Spleen (tissue), 11 donors: Measurements from ENCODE around the gene ALDH2. TPM values are rescaled to one million over a fixed set of nuclear protein-coding genes. Genes with fewer than 3 reads are reported as not detected.

Experiments used
- DNase-seq: peaks from one replicate; pipeline ENCODE4 v3.0.0-alpha.2; 2020
- H3K27ac ChIP-seq, 8 donors: fragments of 200-600 bp; sonication (generic) in 7 of 8; 1 replicate in 4 of 8; 2 replicates in 4 of 8; pipeline versions ENCODE4 v1.5.0 to v1.8.0; 2016 to 2021; ENCODE audit warnings: inconsistent platforms in 4 of 8, mild to moderate bottlenecking in 4 of 8, moderate library complexity in 1 of 8
- H3K27me3 ChIP-seq, 7 donors: fragments of 200-600 bp; sonication (generic) in 6 of 7; replicated peaks in 1 of 7; 1 replicate in 4 of 7; 2 replicates in 3 of 7; pipeline versions ENCODE4 v1.5.0 to v1.8.0; 2016 to 2021; ENCODE audit warnings: inconsistent platforms in 3 of 7, mild to moderate bottlenecking in 1 of 7
- H3K36me3 ChIP-seq, 6 donors: fragments of 200-600 bp; sonication (generic) in 5 of 6; 1 replicate in 4 of 6; 2 replicates in 2 of 6; pipeline versions ENCODE4 v1.5.0 to v1.8.0; 2016 to 2021; ENCODE audit warnings: inconsistent platforms in 2 of 6
- H3K4me1 ChIP-seq, 6 donors: fragments of 200-600 bp; sonication (generic) in 5 of 6; 1 replicate in 3 of 6; 2 replicates in 3 of 6; pipeline versions ENCODE4 v1.5.0 to v1.8.0; 2016 to 2021; ENCODE audit warnings: inconsistent platforms in 3 of 6
- H3K4me3 ChIP-seq, 8 donors: fragments of 200-600 bp; sonication (generic) in 7 of 8; 1 replicate in 4 of 8; 2 replicates in 4 of 8; pipeline versions ENCODE4 v1.5.0 to v1.8.0; 2016 to 2021; ENCODE audit warnings: inconsistent platforms in 4 of 8, mild to moderate bottlenecking in 4 of 8, moderate library complexity in 2 of 8
- H3K9me3 ChIP-seq, 8 donors: fragments of 200-600 bp; sonication (generic) in 7 of 8; 1 replicate in 4 of 8; 2 replicates in 4 of 8; pipeline versions ENCODE4 v1.5.0 to v1.8.0; 2016 to 2021; ENCODE audit warnings: inconsistent platforms in 4 of 8
- CTCF ChIP-seq, 11 experiments: fragments of 200-600 bp in 7 of 11; fragments of 450-650 bp in 4 of 11; sonication (generic) in 4 of 11; IDR thresholded peaks in 8 of 11; conservative IDR thresholded peaks in 3 of 11; 1 replicate in 7 of 11; 2 replicates in 4 of 11; pipeline versions ENCODE4 v1.4.0 to v1.8.0; 2016 to 2021; ENCODE audit warnings: antibody characterized with exemption in 11 of 11, inconsistent platforms in 4 of 11, mild to moderate bottlenecking in 1 of 11
- POLR2A ChIP-seq, 3 donors: fragments of 450-650 bp; IDR thresholded peaks; one replicate each; pipeline ENCODE4 v1.5.1; 2017; ENCODE audit warnings: antibody characterized with exemption in 3 of 3, mild to moderate bottlenecking in 1 of 3
- POLR2AphosphoS5 ChIP-seq, 3 donors: sonication (generic); formaldehyde crosslinking; IDR thresholded peaks; one replicate each; pipeline ENCODE4 v1.5.1; 2017; ENCODE audit warnings: antibody characterized with exemption in 3 of 3
- WGBS, 5 donors: extraction: QIAGEN DNeasy Blood & Tissue Kit in 3 of 5; methylation state at CpG; one replicate each; pipeline versions ENCODE4 v1.1.5 to v1.1.7; 2013 to 2018; 5-methylcytosine and 5-hydroxymethylcytosine counted together
- intact Hi-C: fragments of 100-400 bp; cut with DNase I; formaldehyde crosslinking; loops from one replicate; pipeline ENCODE4 v1.15.0; 2023; ENCODE audit warnings: low total_unique reads
- polyA plus RNA-seq, 3 donors: library from polyadenylated mRNA; stranded (reverse); fragments of 200-250 nt; gene quantifications; one replicate each; pipeline ENCODE4 v1.2.1, GENCODE V29; 2013
- total RNA-seq, 7 donors: library from RNA; depleted of rRNA in 3 of 7; stranded (reverse); fragments of >200 nt in 3 of 7; fragmentation: NEBNext Ultra II Directional in 4 of 7; extraction: Animal tissue kit (Norgen Biotek cat#: 25700) in 4 of 7; gene quantifications; one replicate each; pipeline versions ENCODE4 v1.1.0 to v1.2.1, GENCODE V29; 2016 to 2021
- donor health status: healthy with polysubstance abuse.
- donor health status: DM: no; HTN: no; CAD: no; lungs with moderate emphysema.
- donor health status: DM: no; HTN: no; CAD: no.
- donor health status: Bipolar disorder and iron deficiency.
- donor health status: healthy.
- donor health status: DM: no; HTN: no; CAD: no.
- donor health status: DM: yes; HTN: yes; CAD: no.

The ALDH2 gene
- total and polyA plus RNA-seq, 10 donors: 30.8 to 78.9 (median 47.5) TPM

- Histone ChIP-seq H3K4me3 (no peak overlapping the region), H3K27ac (no peak overlapping the region), H3K36me3 (peaks cover 6 to 94% (median 62%) of the 10 kb centered on the region in 6 donors), H3K27me3 (no peaks in the 10 kb centered on the region), H3K9me3 (no peaks in the 10 kb centered on the region), H3K4me1 (peaks cover 0 to 9% (median 3%) of the 10 kb centered on the region in 6 donors)
- TF ChIP-seq POLR2A (IDR thresholded peaks at IDR 0.05) (no peak), POLR2AphosphoS5 (IDR thresholded peaks at IDR 0.05) (no peak), CTCF (IDR thresholded peaks at IDR 0.05 in 8 of 11, conservative IDR thresholded peaks at IDR 0.05 in 3 of 11) (no peak)
- intact Hi-C loops: no loop called here
- no peak for DNase-seq
- WGBS, 5 donors: 90 to 95% (median 90%) methylated on average over 7 of the region's 7 CpGs
These were observed 17.9 kb upstream of the ALDH2 start for GRCh38 chr12:111748867-111749266.

DNA sequence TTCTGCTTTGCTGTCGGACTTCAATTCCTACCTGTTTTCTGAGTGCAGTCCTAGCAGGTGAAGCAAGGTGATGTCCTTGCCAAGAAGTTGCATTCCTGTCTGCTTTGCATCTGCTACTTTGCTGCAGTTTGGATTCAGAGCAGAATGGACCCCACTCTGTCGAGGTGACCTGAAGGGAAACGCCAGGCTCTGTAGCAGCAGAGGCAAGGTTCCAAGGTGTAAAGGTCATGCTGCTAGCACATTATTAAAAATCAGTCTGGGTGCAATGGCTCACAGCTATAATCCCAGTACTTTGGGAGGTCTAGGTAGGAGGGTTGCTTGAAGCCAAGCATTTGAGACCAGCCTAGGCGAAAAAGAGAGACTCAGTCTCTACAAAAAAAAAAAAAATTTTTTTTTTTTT, 17.3 kb upstream of the ALDH2 start:
- Histone ChIP-seq H3K27ac (no peak overlapping the region), H3K4me1 (peaks cover 0 to 9% (median 3%) of the 10 kb centered on the region in 6 donors), H3K4me3 (no peak overlapping the region), H3K27me3 (no peaks in the 10 kb centered on the region), H3K9me3 (no peaks in the 10 kb centered on the region), H3K36me3 (peaks cover 6 to 94% (median 61%) of the 10 kb centered on the region in 6 donors)
- no peak for DNase-seq
- no peak for TF ChIP-seq POLR2A (IDR thresholded peaks at IDR 0.05)
- no peak for TF ChIP-seq POLR2AphosphoS5 (IDR thresholded peaks at IDR 0.05)
- no peak for TF ChIP-seq CTCF (IDR thresholded peaks at IDR 0.05 in 8 of 11, conservative IDR thresholded peaks at IDR 0.05 in 3 of 11)
- intact Hi-C loops: no loop called here
- 91 to 95% (median 93%) methylated on average over 4 of the region's 4 CpGs for whole genome bisulfite sequencing, 5 donors

DNA sequence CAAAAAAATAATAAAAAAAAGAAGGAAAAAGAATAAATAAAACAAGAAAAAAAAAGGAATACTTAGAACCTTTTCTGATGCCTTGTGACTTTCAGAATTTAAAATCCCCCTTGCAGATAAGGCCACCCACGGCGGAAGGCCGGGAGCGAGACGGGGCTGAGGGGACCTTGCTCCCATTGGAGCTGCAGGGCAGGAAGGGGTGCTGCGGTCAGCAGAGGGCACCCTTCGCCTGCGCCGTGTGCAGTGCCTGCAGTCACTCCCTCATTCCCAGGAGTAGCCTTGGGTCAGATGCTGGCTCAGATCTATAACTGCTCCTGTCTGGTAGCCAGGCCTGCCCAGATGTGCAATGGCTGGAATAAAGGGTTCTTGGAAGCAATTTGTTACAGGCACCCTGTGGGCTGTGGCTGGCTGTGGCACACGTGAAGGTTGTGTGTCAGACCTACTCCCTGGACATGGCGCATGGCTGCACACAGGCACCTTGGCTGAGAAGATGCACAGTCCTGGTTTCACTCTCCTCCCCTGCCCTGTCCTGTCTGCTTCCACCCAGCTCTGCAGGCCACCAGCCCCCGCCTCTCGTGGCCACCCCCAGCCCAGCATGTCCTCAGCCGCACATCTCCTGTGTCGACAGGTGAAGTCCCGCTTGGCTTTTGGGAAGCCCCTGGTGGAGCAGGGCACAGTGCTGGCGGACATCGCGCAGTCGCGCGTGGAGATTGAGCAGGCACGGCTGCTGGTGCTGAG, 13.4 kb upstream of the ALDH2 start:
- intact Hi-C loops: loop anchor here (5.0 kb wide), 1 partner anchor 59 kb away; no protein-coding TSS in a partner anchor
- WGBS, 5 donors: 76 to 82% (median 80%) methylated on average over 21 to 23 of the region's 23 CpGs
- peak; percentile 86 for DNase-seq

More for the DNA sequence above, 13.4 kb upstream of the ALDH2 start:
- Histone ChIP-seq H3K4me1 (peaks cover 0 to 28% (median 19%) of the 10 kb centered on the region in 6 donors), H3K27ac (no peak overlapping the region), H3K27me3 (no peaks in the 10 kb centered on the region), H3K9me3 (no peaks in the 10 kb centered on the region), H3K4me3 (no peak overlapping the region), H3K36me3 (peaks cover 0 to 89% (median 33%) of the 10 kb centered on the region in 6 donors)
- TF ChIP-seq CTCF (IDR thresholded peaks at IDR 0.05 in 8 of 11, conservative IDR thresholded peaks at IDR 0.05 in 3 of 11) (peak; percentile 41 to 83 (median 77)), POLR2A (IDR thresholded peaks at IDR 0.05) (no peak), POLR2AphosphoS5 (IDR thresholded peaks at IDR 0.05) (peak; percentile 44 to 68 (median 63))
